ENCODE results near the gene TFB2M. TPM values are rescaled to one million over a fixed set of nuclear protein-coding genes. Genes with fewer than 3 reads are reported as not detected.
A peak's percentile ranks its signal among the peaks of the same experiment; 100 is the strongest.

TFB2M gene
- polyA plus RNA-seq, 1 donor (not counting 4 experiments of a cell fraction or from before 2014, with no cell fraction given): 28.6 TPM

GRCh38 chr1:246506674-246507481 is 59.2 kb downstream of the TFB2M start, which contains the start of gene SMYD3:
SMYD3 (minus strand) TSS chr1:246507279.
- Histone ChIP-seq H4K20me1 (ENCODE audit: control insufficient read depth, extremely low read depth, insufficient read depth, low read length) (no peaks in the 10 kb centered on the region), H3K9ac (ENCODE audit: control insufficient read depth, extremely low read depth, insufficient read depth, low read length) (peak within 1 kb of the TSS; percentile 67), H3K4me1 (ENCODE audit: control insufficient read depth, extremely low read depth, insufficient read depth, low read length) (peaks cover 22% of the 10 kb centered on the region), H3K9me1 (ENCODE audit: control insufficient read depth, extremely low read depth, insufficient read depth, low read length) (peaks cover 3% of the 10 kb centered on the region), H2AFZ (ENCODE audit: control insufficient read depth, low read length) (peak within 1 kb of the TSS; percentile 97), H3K36me3 (ENCODE audit: control insufficient read depth in 2 of 2, extremely low read depth in 1 of 2, insufficient read depth in 2 of 2, low read length in 2 of 2) (no peaks in the 10 kb centered on the region), H3K9me3 (ENCODE audit: control insufficient read depth, low read depth, low read length) (no peaks in the 10 kb centered on the region), H3K79me2 (ENCODE audit: control insufficient read depth, insufficient read depth, low read length) (peaks cover 5% of the 10 kb centered on the region), H3K4me3 (ENCODE audit: control insufficient read depth in 2 of 3, extremely low read depth in 1 of 3, insufficient read depth in 2 of 3, low read depth in 1 of 3, low read length in 3 of 3) (peak within 1 kb of the TSS; percentile 81 to 98 (median 87)), H3K27ac (ENCODE audit: control insufficient read depth, insufficient read depth, low read length) (peak within 1 kb of the TSS; percentile 52), H3K27me3 (ENCODE audit: control insufficient read depth, extremely low read depth, insufficient read depth, low read length) (no peaks in the 10 kb centered on the region), H3K4me2 (ENCODE audit: control insufficient read depth, extremely low read depth, insufficient read depth, low read depth, low read length) (peak within 1 kb of the TSS; percentile 94)
- TF ChIP-seq EZH2 (IDR thresholded peaks at IDR 0.05; ENCODE audit: low read length) (no peak), CTCF (optimal IDR thresholded peaks at IDR 0.05 in 1 of 3, IDR thresholded peaks at IDR 0.05 in 1 of 3, conservative IDR thresholded peaks at IDR 0.05 in 1 of 3; ENCODE audit: extremely low read depth in 1 of 3, insufficient read depth in 2 of 3, low read length in 3 of 3) (peak in 1 of 3 experiments; percentile 44)
- DNase-seq (ENCODE audit: low read depth, low spot score) (no peak), FAIRE-seq (no peak)
- dilution Hi-C loops (cut with MboI; ENCODE audit: extremely low pct_ligation_motif_present, low sequenced_read_pairs): no loop called here

GRCh38 chr1:246506367-246506673 is 59.7 kb downstream of the TFB2M start:
- Histone ChIP-seq H3K9me3 (ENCODE audit: control insufficient read depth, low read depth, low read length) (no peaks in the 10 kb centered on the region), H3K9ac (ENCODE audit: control insufficient read depth, extremely low read depth, insufficient read depth, low read length) (peak overlapping the region; percentile 67), H2AFZ (ENCODE audit: control insufficient read depth, low read length) (peak overlapping the region; percentile 97), H3K4me3 (ENCODE audit: control insufficient read depth in 2 of 3, extremely low read depth in 1 of 3, insufficient read depth in 2 of 3, low read depth in 1 of 3, low read length in 3 of 3) (peak overlapping the region; percentile 81 to 98 (median 87)), H3K4me2 (ENCODE audit: control insufficient read depth, extremely low read depth, insufficient read depth, low read depth, low read length) (peak overlapping the region; percentile 78), H3K27me3 (ENCODE audit: control insufficient read depth, extremely low read depth, insufficient read depth, low read length) (no peaks in the 10 kb centered on the region), H3K36me3 (ENCODE audit: control insufficient read depth in 2 of 2, extremely low read depth in 1 of 2, insufficient read depth in 2 of 2, low read length in 2 of 2) (no peaks in the 10 kb centered on the region), H3K4me1 (ENCODE audit: control insufficient read depth, extremely low read depth, insufficient read depth, low read length) (peaks cover 22% of the 10 kb centered on the region), H3K27ac (ENCODE audit: control insufficient read depth, insufficient read depth, low read length) (no peak overlapping the region), H3K79me2 (ENCODE audit: control insufficient read depth, insufficient read depth, low read length) (peaks cover 8% of the 10 kb centered on the region), H4K20me1 (ENCODE audit: control insufficient read depth, extremely low read depth, insufficient read depth, low read length) (no peaks in the 10 kb centered on the region), H3K9me1 (ENCODE audit: control insufficient read depth, extremely low read depth, insufficient read depth, low read length) (peaks cover 3% of the 10 kb centered on the region)
- DNase-seq (ENCODE audit: low read depth, low spot score) (no peak), FAIRE-seq (no peak)
- dilution Hi-C loops (cut with MboI; ENCODE audit: extremely low pct_ligation_motif_present, low sequenced_read_pairs): no loop called here
- no peak for TF ChIP-seq EZH2 (IDR thresholded peaks at IDR 0.05; ENCODE audit: low read length)
- no peak for TF ChIP-seq CTCF (optimal IDR thresholded peaks at IDR 0.05 in 1 of 3, IDR thresholded peaks at IDR 0.05 in 1 of 3, conservative IDR thresholded peaks at IDR 0.05 in 1 of 3; ENCODE audit: extremely low read depth in 1 of 3, insufficient read depth in 2 of 3, low read length in 3 of 3)
